Measurements from ENCODE around the gene PEX11A.

GRCh38 chr15:89670971-89671560, 19.5 kb downstream of the PEX11A start:
- TF ChIP-seq CTCF (IDR thresholded peaks at IDR 0.05) (no peak), POLR2A (IDR thresholded peaks at IDR 0.05) (no peak)

Data from lower leg skin (tissue), 3 donors.